ENCODE results near the gene NADSYN1.

NADSYN1 gene

GRCh38 chr11:71491531-71491930 lies 38.5 kb downstream of the NADSYN1 start:
- Histone ChIP-seq H3K9me3 (ENCODE audit: insufficient read depth, low read length) (no peaks in the 10 kb centered on the region), H3K27me3 (ENCODE audit: low read length) (no peaks in the 10 kb centered on the region), H3K9ac (ENCODE audit: low read length) (no peak overlapping the region), H3K9me2 (replicated peaks; ENCODE audit: insufficient read depth, low read length) (no peaks in the 10 kb centered on the region), H3F3A (ENCODE audit: insufficient read depth) (no peaks in the 10 kb centered on the region), H3K4me3 (ENCODE audit: insufficient read depth, low read length, poor library complexity, severe bottlenecking) (no peak overlapping the region), H3K27ac (ENCODE audit: low read depth, low read length) (no peak overlapping the region), H3K79me2 (ENCODE audit: insufficient read depth, low read length) (no peaks in the 10 kb centered on the region), H3K36me3 (ENCODE audit: low read length) (no peaks in the 10 kb centered on the region), H2AFZ (ENCODE audit: low read depth, low read length, severe bottlenecking) (no peak overlapping the region), H4K20me1 (ENCODE audit: low read depth, low read length) (no peaks in the 10 kb centered on the region), H3K4me2 (ENCODE audit: low read depth, low read length, poor library complexity, severe bottlenecking) (no peak overlapping the region)
- no peak for TF ChIP-seq EZH2phosphoT487 (conservative IDR thresholded peaks at IDR 0.05; ENCODE audit: low read length)
- TF ChIP-seq CTCF (IDR thresholded peaks at IDR 0.05; ENCODE audit: insufficient read depth, low read length, poor library complexity, severe bottlenecking): no peak

- H3K36me3 ChIP-seq (ENCODE audit: low read length): no peaks in the 10 kb centered on the region
- no peaks in the 10 kb centered on the region for H3F3A ChIP-seq (ENCODE audit: insufficient read depth)
- H3K27me3 ChIP-seq (ENCODE audit: low read length): no peaks in the 10 kb centered on the region
- TF ChIP-seq CTCF (IDR thresholded peaks at IDR 0.05; ENCODE audit: insufficient read depth, low read length, poor library complexity, severe bottlenecking) (no peak), EZH2phosphoT487 (conservative IDR thresholded peaks at IDR 0.05; ENCODE audit: low read length) (no peak)
- H3K4me3 ChIP-seq (ENCODE audit: insufficient read depth, low read length, poor library complexity, severe bottlenecking): no peak overlapping the region
- no peak overlapping the region for H3K27ac ChIP-seq (ENCODE audit: low read depth, low read length)
- no peak overlapping the region for H2AFZ ChIP-seq (ENCODE audit: low read depth, low read length, severe bottlenecking)
- H4K20me1 ChIP-seq (ENCODE audit: low read depth, low read length): no peaks in the 10 kb centered on the region
- H3K9ac ChIP-seq (ENCODE audit: low read length): no peak overlapping the region
- H3K79me2 ChIP-seq (ENCODE audit: insufficient read depth, low read length): no peaks in the 10 kb centered on the region
- H3K9me3 ChIP-seq (ENCODE audit: insufficient read depth, low read length): no peaks in the 10 kb centered on the region
- no peak overlapping the region for H3K4me2 ChIP-seq (ENCODE audit: low read depth, low read length, poor library complexity, severe bottlenecking)
- H3K9me2 ChIP-seq (replicated peaks; ENCODE audit: insufficient read depth, low read length): no peaks in the 10 kb centered on the region
These were observed 38.9 kb downstream of the NADSYN1 start for GRCh38 chr11:71491940-71492339.

GRCh38 chr11:71495286-71496230 lies 42.6 kb downstream of the NADSYN1 start:
- H3K4me2 ChIP-seq (ENCODE audit: low read depth, low read length, poor library complexity, severe bottlenecking): no peak overlapping the region
- no peaks in the 10 kb centered on the region for H4K20me1 ChIP-seq (ENCODE audit: low read depth, low read length)
- H3K36me3 ChIP-seq (ENCODE audit: low read length): no peaks in the 10 kb centered on the region; the same call in 1 of the 2 replicates

More at GRCh38 chr11:71495286-71496230, 42.6 kb downstream of the NADSYN1 start:
- Histone ChIP-seq H3K9ac (ENCODE audit: low read length) (no peak overlapping the region), H3K9me2 (replicated peaks; ENCODE audit: insufficient read depth, low read length) (no peaks in the 10 kb centered on the region), H3K27ac (ENCODE audit: low read depth, low read length) (no peak overlapping the region), H2AFZ (ENCODE audit: low read depth, low read length, severe bottlenecking) (no peak overlapping the region), H3K9me3 (ENCODE audit: insufficient read depth, low read length) (no peaks in the 10 kb centered on the region), H3K79me2 (ENCODE audit: insufficient read depth, low read length) (no peaks in the 10 kb centered on the region), H3K27me3 (ENCODE audit: low read length) (no peaks in the 10 kb centered on the region), H3K4me3 (ENCODE audit: insufficient read depth, low read length, poor library complexity, severe bottlenecking) (no peak overlapping the region), H3F3A (ENCODE audit: insufficient read depth) (no peaks in the 10 kb centered on the region)
- no peak for TF ChIP-seq EZH2phosphoT487 (conservative IDR thresholded peaks at IDR 0.05; ENCODE audit: low read length)
- TF ChIP-seq CTCF (IDR thresholded peaks at IDR 0.05; ENCODE audit: insufficient read depth, low read length, poor library complexity, severe bottlenecking): no peak

Data from SU-DHL-6 (cell line).